GM20000 (cell line): ENCODE results near the gene AGRP.

Source experiments
- DNase-seq: peaks from one replicate; pipeline ENCODE4 v3.0.0; 2012; ENCODE audit warnings: low spot score
- CTCF ChIP-seq: IDR thresholded peaks from 2 replicates; pipeline ENCODE4 v1.5.1; 2012; ENCODE audit warnings: mild to moderate bottlenecking, control low read depth; ENCODE audit errors: extremely low read depth, missing control alignments

AGRP gene, protein sequence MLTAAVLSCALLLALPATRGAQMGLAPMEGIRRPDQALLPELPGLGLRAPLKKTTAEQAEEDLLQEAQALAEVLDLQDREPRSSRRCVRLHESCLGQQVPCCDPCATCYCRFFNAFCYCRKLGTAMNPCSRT

DNA sequence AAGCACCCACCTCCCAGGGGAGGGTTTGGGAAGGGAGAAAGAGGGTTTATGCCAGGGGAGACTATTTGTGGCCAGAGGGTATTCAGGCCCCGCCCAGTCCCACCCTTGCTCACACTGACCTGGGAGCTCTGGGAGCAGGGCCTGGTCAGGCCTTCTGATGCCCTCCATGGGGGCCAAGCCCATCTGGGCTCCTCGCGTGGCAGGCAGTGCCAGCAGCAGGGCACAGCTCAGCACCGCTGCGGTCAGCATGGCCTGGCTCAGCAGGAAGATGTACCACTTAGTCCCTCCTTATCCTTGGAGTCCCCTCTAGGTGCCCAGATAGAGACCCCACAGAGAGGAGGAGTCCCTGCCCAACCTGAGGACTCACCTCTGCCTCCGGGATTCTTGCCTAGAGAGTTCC, at the start of gene AGRP:
Gene AGRP (minus strand): TSS at position 398 of the 400 bp plus-strand sequence. CDS start 149 bp downstream, at position 249.
- DNase-seq: no peak

GRCh38 chr16:67531247-67531646, 47.9 kb upstream of the AGRP start:
- no peak for TF ChIP-seq CTCF
- DNase-seq: no peak

More for the DNA sequence above, at the start of gene AGRP:
- TF ChIP-seq CTCF: no peak

DNA sequence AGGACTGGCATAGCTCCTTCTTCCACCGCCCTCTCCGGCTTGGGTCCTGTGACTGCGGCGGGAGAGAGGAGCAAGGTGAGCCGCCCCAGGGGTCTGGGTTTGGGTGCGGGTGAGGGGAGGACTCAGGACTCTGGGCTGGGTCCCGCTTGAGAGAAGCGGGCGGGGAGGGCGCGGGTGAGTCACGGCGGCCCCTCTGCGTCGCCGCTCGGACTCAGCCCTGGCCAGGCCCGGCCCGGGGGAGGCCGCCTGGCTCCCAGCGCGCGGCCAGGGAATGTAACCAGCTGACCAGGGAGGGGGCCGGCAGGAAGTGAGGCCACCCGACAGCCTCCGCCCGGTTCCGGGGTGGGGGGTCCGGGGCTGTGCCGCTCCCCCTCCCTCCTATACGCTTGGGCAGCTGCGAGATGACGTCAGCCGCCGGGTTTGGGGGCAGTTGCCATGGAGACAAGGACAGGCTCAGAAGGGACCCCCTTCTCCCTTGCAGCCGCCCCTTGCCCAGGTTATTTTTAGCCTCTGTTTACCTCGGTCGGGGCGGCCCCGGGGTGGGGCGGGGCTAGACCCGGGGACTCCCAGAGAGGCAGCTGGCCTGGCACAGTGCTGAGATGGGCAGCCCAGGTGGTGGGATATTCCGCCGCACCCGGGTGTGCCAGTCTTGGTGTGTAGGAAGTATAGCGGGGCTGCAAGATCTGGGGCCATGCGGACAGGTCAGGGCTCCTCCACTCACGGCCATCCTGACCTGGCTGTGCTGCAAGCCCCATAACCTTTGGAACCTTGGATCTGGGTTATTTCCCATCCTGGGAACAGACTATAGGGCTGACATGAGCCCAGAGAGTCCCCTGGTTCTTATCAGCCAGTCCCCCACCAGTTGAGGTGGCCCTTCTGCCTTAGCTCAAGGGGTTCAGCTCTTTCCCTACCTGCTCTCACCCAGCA, 46.9 kb upstream of the AGRP start:
- no peak for TF ChIP-seq CTCF
- peak; percentile 82 for DNase-seq

DNA sequence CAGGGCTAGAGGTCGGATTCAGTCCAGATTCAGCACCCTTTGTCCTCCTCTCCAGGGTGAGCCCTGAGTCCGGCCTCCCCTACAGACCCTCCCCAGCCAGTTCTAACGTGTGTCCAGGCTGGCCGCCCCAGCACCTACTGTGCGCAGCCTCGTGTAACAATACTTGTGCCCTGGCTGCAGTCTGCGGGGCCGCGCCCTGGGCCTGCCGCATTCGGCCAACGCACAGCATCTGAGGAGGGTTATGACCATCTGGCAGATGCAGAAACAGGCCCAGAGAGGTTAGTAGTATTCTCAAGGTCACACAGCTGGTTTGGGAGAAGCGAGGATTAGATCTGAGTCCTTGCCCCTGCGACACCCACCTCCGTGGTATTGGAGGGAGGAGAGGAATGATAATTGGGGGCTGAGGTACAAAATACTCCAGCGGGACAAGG, 46.2 kb upstream of the AGRP start:
- TF ChIP-seq CTCF: no peak
- DNase-seq: no peak

DNA sequence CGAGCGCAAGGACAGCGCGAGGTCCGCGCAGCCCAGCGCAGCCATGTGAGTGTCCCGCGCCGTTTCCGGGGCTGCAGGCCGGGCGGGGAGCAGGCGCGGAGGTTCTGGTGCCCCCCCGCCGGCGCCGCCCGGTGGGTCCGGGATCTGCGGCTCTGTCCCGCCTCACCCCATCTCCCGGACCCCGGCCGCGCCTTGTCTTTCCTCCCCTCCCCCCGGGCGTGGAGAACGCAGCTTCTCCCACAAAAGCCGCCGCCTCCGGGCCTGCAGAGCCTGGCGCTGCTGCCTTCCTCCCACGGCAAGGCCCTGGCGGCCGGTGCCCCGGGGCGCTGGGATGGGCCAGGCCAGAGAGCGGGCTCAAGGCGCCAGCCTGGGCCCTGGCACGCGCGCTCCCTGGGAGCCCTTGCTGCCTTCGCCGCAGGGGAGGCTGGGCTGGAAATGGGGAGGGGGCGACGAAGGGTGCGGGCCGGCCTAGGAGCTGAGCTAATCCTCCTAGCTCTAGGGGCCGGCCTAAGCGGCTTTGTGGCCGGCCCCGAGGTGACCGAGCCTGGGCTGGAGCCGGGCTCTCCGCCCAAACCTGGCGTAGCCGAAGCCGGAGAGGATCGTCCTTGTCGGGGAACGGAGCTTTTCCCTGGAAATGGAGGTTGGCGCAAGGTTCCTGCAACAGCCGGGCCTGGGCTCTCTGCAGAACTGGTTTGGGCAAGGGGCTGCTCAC, 45.7 kb upstream of the AGRP start:
- DNase-seq: peak; percentile 64
- no peak for TF ChIP-seq CTCF

DNA sequence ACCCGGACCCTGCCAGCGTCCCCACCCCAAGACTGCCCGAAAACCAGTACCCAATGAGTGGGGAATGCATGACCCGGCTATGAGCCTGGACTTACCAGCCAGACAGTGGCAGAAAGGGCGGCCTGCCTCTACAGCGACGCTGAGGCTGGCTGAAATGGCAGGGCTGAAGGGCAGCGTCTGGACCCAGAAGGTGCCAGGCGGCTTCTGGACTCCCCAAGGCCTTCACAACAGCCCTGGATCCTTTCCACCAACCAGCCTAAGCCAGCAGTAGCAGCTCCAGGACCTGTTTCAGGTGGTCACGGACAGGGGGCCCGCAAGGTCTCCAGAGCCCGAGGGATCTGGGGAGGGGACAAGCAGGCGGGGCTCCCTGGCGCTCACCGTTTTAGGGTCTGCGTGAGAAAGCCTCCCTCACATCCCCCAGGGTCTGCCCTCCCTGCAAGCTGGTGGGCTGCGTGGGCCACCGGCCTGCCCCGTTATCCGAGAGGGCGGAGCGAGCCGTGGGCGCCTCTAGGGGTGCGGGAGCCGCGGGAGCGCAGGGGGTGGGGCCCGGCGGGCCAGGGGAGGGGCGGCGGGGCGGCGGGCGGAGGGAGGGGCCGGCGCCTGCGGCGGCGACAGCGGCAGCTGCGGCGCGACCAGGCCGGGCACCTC, 45.0 kb upstream of the AGRP start, which contains the start of gene RIPOR1:
Gene RIPOR1 (plus strand): TSS at position 608 of the 648 bp plus-strand sequence. CDS start 9,618 bp downstream, outside the sequence.
- peak; percentile 89 for DNase-seq
- no peak for TF ChIP-seq CTCF
